Esophagus squamous epithelium (tissue), 4 donors: ENCODE measurements around the gene PLCB3.

Experiments used
- POLR2A ChIP-seq, 4 donors: fragments of 450-650 bp; IDR thresholded peaks; one replicate each; pipeline ENCODE4 v1.6.1; 2017; ENCODE audit warnings: antibody characterized with exemption in 4 of 4, mild to moderate bottlenecking in 4 of 4, moderate library complexity in 3 of 4
- TF ChIP-seq, protein P1 (sequence below), 6 experiments: fragments of 450-650 bp in 4 of 6; fragments of 200-600 bp in 2 of 6; sonication (generic) in 2 of 6; IDR thresholded peaks; one replicate each; pipeline ENCODE4 v1.5.1; 2016 to 2019; ENCODE audit warnings: antibody characterized with exemption in 6 of 6, mild to moderate bottlenecking in 4 of 6, moderate library complexity in 4 of 6

DNA sequence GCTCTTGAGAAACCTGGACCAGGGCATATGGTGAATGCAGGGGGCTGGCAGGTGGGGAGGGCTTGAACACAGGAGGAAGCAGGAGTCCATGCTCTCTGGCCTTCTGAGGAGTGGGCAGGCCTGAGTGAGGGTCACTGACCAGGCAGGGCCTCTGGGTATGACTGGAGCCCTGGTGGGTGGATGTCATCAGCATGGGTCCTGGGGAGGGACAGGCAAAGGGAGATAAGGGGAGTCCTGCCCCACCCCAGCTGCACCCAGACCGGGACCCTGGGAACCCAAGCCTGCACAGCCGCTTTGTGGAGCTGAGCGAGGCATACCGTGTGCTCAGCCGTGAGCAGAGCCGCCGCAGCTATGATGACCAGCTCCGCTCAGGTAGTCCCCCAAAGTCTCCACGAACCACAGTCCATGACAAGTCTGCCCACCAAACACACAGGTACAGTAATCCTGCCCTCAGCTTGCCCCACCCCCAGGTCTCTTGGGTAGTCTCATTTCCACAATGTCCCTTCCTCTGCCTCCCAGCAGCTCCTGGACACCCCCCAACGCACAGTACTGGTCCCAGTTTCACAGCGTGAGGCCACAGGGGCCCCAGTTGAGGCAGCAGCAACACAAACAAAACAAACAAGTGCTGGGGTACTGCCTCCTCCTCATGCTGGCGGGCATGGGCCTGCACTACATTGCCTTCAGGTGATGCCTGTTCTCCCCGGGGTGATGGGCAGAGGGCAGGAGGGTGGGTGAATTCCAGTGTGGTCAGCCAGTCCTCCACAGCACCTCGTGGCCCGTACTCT, 19.0 kb upstream of the PLCB3 start:
- TF ChIP-seq, protein P1, sequence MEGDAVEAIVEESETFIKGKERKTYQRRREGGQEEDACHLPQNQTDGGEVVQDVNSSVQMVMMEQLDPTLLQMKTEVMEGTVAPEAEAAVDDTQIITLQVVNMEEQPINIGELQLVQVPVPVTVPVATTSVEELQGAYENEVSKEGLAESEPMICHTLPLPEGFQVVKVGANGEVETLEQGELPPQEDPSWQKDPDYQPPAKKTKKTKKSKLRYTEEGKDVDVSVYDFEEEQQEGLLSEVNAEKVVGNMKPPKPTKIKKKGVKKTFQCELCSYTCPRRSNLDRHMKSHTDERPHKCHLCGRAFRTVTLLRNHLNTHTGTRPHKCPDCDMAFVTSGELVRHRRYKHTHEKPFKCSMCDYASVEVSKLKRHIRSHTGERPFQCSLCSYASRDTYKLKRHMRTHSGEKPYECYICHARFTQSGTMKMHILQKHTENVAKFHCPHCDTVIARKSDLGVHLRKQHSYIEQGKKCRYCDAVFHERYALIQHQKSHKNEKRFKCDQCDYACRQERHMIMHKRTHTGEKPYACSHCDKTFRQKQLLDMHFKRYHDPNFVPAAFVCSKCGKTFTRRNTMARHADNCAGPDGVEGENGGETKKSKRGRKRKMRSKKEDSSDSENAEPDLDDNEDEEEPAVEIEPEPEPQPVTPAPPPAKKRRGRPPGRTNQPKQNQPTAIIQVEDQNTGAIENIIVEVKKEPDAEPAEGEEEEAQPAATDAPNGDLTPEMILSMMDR (IDR thresholded peaks at IDR 0.05), result no peak
- TF ChIP-seq POLR2A (IDR thresholded peaks at IDR 0.05), result no peak
